OCI-LY1 (cell line): ENCODE data around the gene MYCT1.

Experiments used
- H2AFZ ChIP-seq: fragments of 200-600 bp; sonication (generic), shearing (Covaris generic); 2 replicates; pipeline ENCODE4 v1.6.0; 2014; ENCODE audit warnings: antibody characterized with exemption, mild to moderate bottlenecking, low read length
- H3F3A ChIP-seq: fragments of 200-600 bp; sonication (generic), shearing (Covaris generic); 2 replicates; pipeline ENCODE4 v1.6.0; 2014; ENCODE audit warnings: mild to moderate bottlenecking, antibody characterized with exemption, low read length, moderate library complexity; ENCODE audit not compliant: insufficient read depth
- H3K27ac ChIP-seq: fragments of 200-600 bp; sonication (generic); 2 replicates; pipeline ENCODE4 v1.5.1; 2014; ENCODE audit warnings: low read length, mixed run types, mild to moderate bottlenecking, low read depth; ENCODE audit not compliant: poor library complexity, severe bottlenecking
- H3K27me3 ChIP-seq: fragments of 200-600 bp; sonication (generic); 2 replicates; pipeline ENCODE4 v1.6.0; 2014; ENCODE audit warnings: antibody characterized with exemption, mild to moderate bottlenecking, low read length, moderate library complexity; ENCODE audit not compliant: insufficient read depth
- H3K36me3 ChIP-seq: fragments of 200-600 bp; sonication (generic); 2 replicates; pipeline ENCODE4 v1.6.1; 2014; ENCODE audit warnings: mild to moderate bottlenecking, antibody characterized with exemption, low read length, moderate library complexity, mixed read lengths; ENCODE audit not compliant: insufficient read depth
- H3K4me1 ChIP-seq: fragments of 200-600 bp; sonication (generic); 2 replicates; pipeline ENCODE4 v1.5.1; 2014; ENCODE audit warnings: mild to moderate bottlenecking, low read length, moderate library complexity; ENCODE audit not compliant: insufficient read depth, severe bottlenecking
- H3K4me2 ChIP-seq: fragments of 200-600 bp; sonication (generic), shearing (Covaris generic); 2 replicates; pipeline ENCODE4 v1.6.1; 2014; ENCODE audit warnings: low read length
- H3K4me3 ChIP-seq: fragments of 200-600 bp; sonication (generic); 2 replicates; pipeline ENCODE4 v1.5.1; 2014; ENCODE audit warnings: low read length, low read depth, mild to moderate bottlenecking, mixed read lengths; ENCODE audit not compliant: poor library complexity, severe bottlenecking
- H3K79me2 ChIP-seq: fragments of 200-600 bp; shearing (Covaris generic); 2 replicates; pipeline ENCODE4 v1.6.1; 2016; ENCODE audit warnings: mixed run types, low read length, mixed read lengths; ENCODE audit not compliant: insufficient read depth
- H3K9ac ChIP-seq: fragments of 200-600 bp; sonication (generic), shearing (Covaris generic); 2 replicates; pipeline ENCODE4 v1.6.1; 2014; ENCODE audit warnings: mild to moderate bottlenecking, low read length, mixed read lengths
- H3K9me2 ChIP-seq: fragments of 200-600 bp; sonication (generic), shearing (Covaris generic); 2 replicates; pipeline ENCODE4 v1.6.1; 2014; ENCODE audit warnings: low read depth, mild to moderate bottlenecking, low read length, mixed read lengths
- H3K9me3 ChIP-seq: fragments of 200-600 bp; shearing (Covaris generic); 2 replicates; pipeline ENCODE4 v1.6.1; 2014; ENCODE audit warnings: low read length, mixed read lengths
- H4K20me1 ChIP-seq: fragments of 200-600 bp; sonication (generic), shearing (Covaris generic); 2 replicates; pipeline ENCODE4 v1.6.0; 2016; ENCODE audit warnings: mild to moderate bottlenecking, low read length; ENCODE audit not compliant: insufficient read depth
- EZH2 ChIP-seq: fragments of 200-600 bp; sonication (generic), shearing (Covaris generic); IDR thresholded peaks from 2 replicates; pipeline ENCODE4 v1.8.0; 2017; ENCODE audit warnings: borderline replicate concordance, mixed run types, mild to moderate bottlenecking, antibody characterized with exemption, low read length, moderate library complexity, mixed read lengths
- TF ChIP-seq, protein P1 (sequence below): fragments of 200-600 bp; sonication (generic), shearing (Covaris generic); IDR thresholded peaks from 2 replicates; pipeline ENCODE4 v1.5.1; 2017; ENCODE audit warnings: mild to moderate bottlenecking, antibody characterized with exemption, low read length, moderate library complexity, mixed read lengths

The MYCT1 gene

GRCh38 chr6:152661776-152662175 is 35.9 kb upstream of the MYCT1 start:
- H3K27me3 ChIP-seq: no peaks in the 10 kb centered on the region
- no peaks in the 10 kb centered on the region for H3K4me1 ChIP-seq
- H3K27ac ChIP-seq: no peak overlapping the region
- no peaks in the 10 kb centered on the region for H3K9me2 ChIP-seq
- no peak overlapping the region for H3K9ac ChIP-seq
- TF ChIP-seq, protein P1, sequence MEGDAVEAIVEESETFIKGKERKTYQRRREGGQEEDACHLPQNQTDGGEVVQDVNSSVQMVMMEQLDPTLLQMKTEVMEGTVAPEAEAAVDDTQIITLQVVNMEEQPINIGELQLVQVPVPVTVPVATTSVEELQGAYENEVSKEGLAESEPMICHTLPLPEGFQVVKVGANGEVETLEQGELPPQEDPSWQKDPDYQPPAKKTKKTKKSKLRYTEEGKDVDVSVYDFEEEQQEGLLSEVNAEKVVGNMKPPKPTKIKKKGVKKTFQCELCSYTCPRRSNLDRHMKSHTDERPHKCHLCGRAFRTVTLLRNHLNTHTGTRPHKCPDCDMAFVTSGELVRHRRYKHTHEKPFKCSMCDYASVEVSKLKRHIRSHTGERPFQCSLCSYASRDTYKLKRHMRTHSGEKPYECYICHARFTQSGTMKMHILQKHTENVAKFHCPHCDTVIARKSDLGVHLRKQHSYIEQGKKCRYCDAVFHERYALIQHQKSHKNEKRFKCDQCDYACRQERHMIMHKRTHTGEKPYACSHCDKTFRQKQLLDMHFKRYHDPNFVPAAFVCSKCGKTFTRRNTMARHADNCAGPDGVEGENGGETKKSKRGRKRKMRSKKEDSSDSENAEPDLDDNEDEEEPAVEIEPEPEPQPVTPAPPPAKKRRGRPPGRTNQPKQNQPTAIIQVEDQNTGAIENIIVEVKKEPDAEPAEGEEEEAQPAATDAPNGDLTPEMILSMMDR: no peak
- no peak for TF ChIP-seq EZH2
- no peaks in the 10 kb centered on the region for H3K79me2 ChIP-seq
- H2AFZ ChIP-seq: no peak overlapping the region
- H3K4me2 ChIP-seq: no peak overlapping the region
- H4K20me1 ChIP-seq: no peaks in the 10 kb centered on the region
- H3F3A ChIP-seq: no peaks in the 10 kb centered on the region
- no peaks in the 10 kb centered on the region for H3K9me3 ChIP-seq
- H3K36me3 ChIP-seq: no peaks in the 10 kb centered on the region
- H3K4me3 ChIP-seq: no peak overlapping the region

- no peak overlapping the region for H3K27ac ChIP-seq
- H3K4me2 ChIP-seq: no peak overlapping the region
- H4K20me1 ChIP-seq: no peaks in the 10 kb centered on the region
- no peak overlapping the region for H2AFZ ChIP-seq
- no peak overlapping the region for H3K4me3 ChIP-seq
- H3K36me3 ChIP-seq: no peaks in the 10 kb centered on the region
- H3F3A ChIP-seq: no peaks in the 10 kb centered on the region
- H3K27me3 ChIP-seq: no peaks in the 10 kb centered on the region
- H3K9me2 ChIP-seq: no peaks in the 10 kb centered on the region
- no peak for TF ChIP-seq EZH2
- TF ChIP-seq, protein P1: peak; percentile 39; the same call in 1 of the 2 replicates
- no peaks in the 10 kb centered on the region for H3K4me1 ChIP-seq
- no peak overlapping the region for H3K9ac ChIP-seq
- H3K9me3 ChIP-seq: no peaks in the 10 kb centered on the region
- H3K79me2 ChIP-seq: no peaks in the 10 kb centered on the region
Measured at GRCh38 chr6:152669895-152670294, 27.8 kb upstream of the MYCT1 start.

GRCh38 chr6:152671171-152671570 is 26.5 kb upstream of the MYCT1 start:
- no peak overlapping the region for H3K9ac ChIP-seq
- TF ChIP-seq, protein P1: no peak
- TF ChIP-seq EZH2: no peak
- H3K27me3 ChIP-seq: no peaks in the 10 kb centered on the region
- H3K79me2 ChIP-seq: no peaks in the 10 kb centered on the region
- no peaks in the 10 kb centered on the region for H3K9me3 ChIP-seq
- H3K4me3 ChIP-seq: no peak overlapping the region
- no peak overlapping the region for H2AFZ ChIP-seq
- no peak overlapping the region for H3K27ac ChIP-seq
- H3K4me2 ChIP-seq: no peak overlapping the region
- no peaks in the 10 kb centered on the region for H3K4me1 ChIP-seq
- H3K36me3 ChIP-seq: no peaks in the 10 kb centered on the region
- no peaks in the 10 kb centered on the region for H3F3A ChIP-seq
- H4K20me1 ChIP-seq: no peaks in the 10 kb centered on the region
- no peaks in the 10 kb centered on the region for H3K9me2 ChIP-seq
